Stomach (tissue), 4 donors: ENCODE results near the gene MTMR2.

Source experiments
- EP300 ChIP-seq: sonication (generic); formaldehyde crosslinking; IDR thresholded peaks from one replicate; pipeline ENCODE4 v1.6.1; 2017; ENCODE audit warnings: antibody characterized with exemption
- POLR2A ChIP-seq, 4 donors: fragments of 450-650 bp; IDR thresholded peaks; one replicate each; pipeline ENCODE4 v1.6.1; 2016; ENCODE audit warnings: antibody characterized with exemption in 4 of 4, control low read depth in 2 of 4, mild to moderate bottlenecking in 1 of 4, moderate library complexity in 1 of 4
- POLR2AphosphoS5 ChIP-seq, 3 donors: sonication (generic); formaldehyde crosslinking; IDR thresholded peaks; one replicate each; pipeline ENCODE4 v1.6.1; 2016; ENCODE audit warnings: antibody characterized with exemption in 3 of 3
- TF ChIP-seq, protein P1 (sequence below), 7 experiments: fragments of 450-650 bp in 4 of 7; fragments of 200-600 bp in 3 of 7; sonication (generic) in 3 of 7; IDR thresholded peaks; one replicate each; pipeline ENCODE4 v1.5.1; 2016 to 2019; ENCODE audit warnings: antibody characterized with exemption in 7 of 7, control low read depth in 2 of 7, mild to moderate bottlenecking in 1 of 7

DNA sequence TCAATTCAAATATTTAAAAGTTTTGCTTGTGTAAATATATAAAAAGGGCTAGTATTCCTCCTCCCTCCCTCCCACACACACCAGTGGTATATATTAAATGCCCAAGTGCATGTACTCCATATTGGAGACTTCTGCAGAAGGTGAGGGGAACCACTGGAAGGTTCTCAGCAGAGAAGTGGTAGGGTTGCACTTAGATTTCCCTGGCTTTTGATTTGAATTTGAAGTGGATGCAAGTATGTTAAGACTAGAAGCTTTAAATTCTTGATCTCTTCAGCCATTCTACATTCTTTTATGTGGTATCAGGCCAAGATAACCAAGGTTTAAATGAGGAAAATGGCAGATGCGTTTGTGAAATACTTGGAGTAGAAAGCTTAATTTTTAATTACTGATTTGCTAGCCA, 90.5 kb downstream of the MTMR2 start:
- TF ChIP-seq, protein P1, sequence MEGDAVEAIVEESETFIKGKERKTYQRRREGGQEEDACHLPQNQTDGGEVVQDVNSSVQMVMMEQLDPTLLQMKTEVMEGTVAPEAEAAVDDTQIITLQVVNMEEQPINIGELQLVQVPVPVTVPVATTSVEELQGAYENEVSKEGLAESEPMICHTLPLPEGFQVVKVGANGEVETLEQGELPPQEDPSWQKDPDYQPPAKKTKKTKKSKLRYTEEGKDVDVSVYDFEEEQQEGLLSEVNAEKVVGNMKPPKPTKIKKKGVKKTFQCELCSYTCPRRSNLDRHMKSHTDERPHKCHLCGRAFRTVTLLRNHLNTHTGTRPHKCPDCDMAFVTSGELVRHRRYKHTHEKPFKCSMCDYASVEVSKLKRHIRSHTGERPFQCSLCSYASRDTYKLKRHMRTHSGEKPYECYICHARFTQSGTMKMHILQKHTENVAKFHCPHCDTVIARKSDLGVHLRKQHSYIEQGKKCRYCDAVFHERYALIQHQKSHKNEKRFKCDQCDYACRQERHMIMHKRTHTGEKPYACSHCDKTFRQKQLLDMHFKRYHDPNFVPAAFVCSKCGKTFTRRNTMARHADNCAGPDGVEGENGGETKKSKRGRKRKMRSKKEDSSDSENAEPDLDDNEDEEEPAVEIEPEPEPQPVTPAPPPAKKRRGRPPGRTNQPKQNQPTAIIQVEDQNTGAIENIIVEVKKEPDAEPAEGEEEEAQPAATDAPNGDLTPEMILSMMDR (IDR thresholded peaks at IDR 0.05) = no peak
- TF ChIP-seq POLR2A (IDR thresholded peaks at IDR 0.05) (no peak), EP300 (no peak), POLR2AphosphoS5 (IDR thresholded peaks at IDR 0.05) (no peak)
